ENCODE results near the gene KLHL26. TPM values are rescaled to one million over a fixed set of nuclear protein-coding genes. Genes with fewer than 3 reads are reported as not detected.
A peak's percentile ranks its signal among the peaks of the same experiment; 100 is the strongest.

The KLHL26 gene
- total and polyA plus RNA-seq, 2 of the 13 experiments (the other 11 are each of a cell fraction or from before 2014, with no cell fraction given) = 1.5 to 1.7 TPM

DNA sequence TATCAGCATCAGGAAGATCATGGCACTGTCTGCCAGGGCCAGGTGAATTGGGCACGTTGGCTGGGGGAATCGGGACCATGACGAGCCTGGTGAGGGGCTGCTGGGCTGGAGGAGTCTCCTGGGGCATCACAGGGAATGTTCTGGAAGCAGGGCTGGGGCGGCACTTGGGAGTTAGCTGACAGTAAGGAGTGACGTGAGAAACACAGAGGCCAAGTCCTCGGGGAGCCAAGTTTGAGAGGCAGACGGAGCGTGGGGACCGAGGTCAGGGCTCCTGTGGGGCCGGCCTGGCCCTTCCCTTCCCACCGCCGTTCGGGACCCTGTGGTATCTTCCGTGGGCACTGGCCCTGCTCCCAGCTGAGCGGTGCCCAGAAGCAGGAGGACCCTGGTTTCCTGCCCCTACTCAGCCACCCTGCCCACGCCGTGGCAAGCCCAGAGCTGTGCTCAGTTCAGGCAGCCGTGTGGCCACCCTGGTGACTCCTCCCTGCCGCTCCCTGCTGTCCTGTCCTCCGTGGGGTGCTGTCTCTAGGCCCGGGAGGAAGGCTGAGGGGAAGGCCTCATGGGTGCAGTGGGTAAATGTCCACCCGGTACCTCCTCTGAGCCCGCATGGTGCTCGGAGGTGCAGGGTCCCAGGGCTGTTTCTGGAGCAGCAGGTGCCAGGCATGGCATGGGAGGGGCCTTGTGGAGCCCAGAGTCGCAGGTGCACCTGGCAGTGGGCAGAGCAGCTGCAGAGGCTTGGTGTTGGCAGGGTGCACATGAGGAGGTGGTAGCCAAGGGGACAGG is 71.8 kb downstream of the KLHL26 start:
- Histone ChIP-seq H3K9me3 (ENCODE audit: low read length) (no peaks in the 10 kb centered on the region), H3K4me2 (ENCODE audit: low read depth, low read length) (no peak overlapping the region), H3K79me2 (ENCODE audit: insufficient read depth, low read length) (peaks cover 26% of the 10 kb centered on the region), H3K27ac (ENCODE audit: extremely low read length, insufficient read depth, low read length) (no peak overlapping the region), H2AFZ (ENCODE audit: low read length) (no peak overlapping the region), H3K9ac (ENCODE audit: insufficient read depth, low read depth, low read length) (no peak overlapping the region), H3K4me1 (ENCODE audit: insufficient read depth, low read length) (peaks cover 22% of the 10 kb centered on the region), H3K4me3 (replicated peaks in 1 of 3; ENCODE audit: insufficient read depth in 1 of 3, low read depth in 2 of 3, low read length in 3 of 3) (no peak overlapping the region), H3K27me3 (ENCODE audit: control insufficient read depth in 1 of 2, insufficient read depth in 2 of 2, low read length in 2 of 2) (no peaks in the 10 kb centered on the region), H4K20me1 (ENCODE audit: insufficient read depth, low read length) (no peaks in the 10 kb centered on the region), H3K36me3 (replicated peaks in 1 of 2; ENCODE audit: control insufficient read depth in 1 of 2, insufficient read depth in 2 of 2, low read length in 2 of 2) (no peaks in the 10 kb centered on the region)
- POLR2A ChIA-PET = no interaction called here
- no TSS peak for BruUV-seq (replicated peaks)
- FAIRE-seq (no peak), ATAC-seq (no peak), DNase-seq (ENCODE audit: low spot score) (no peak)
- in situ Hi-C loops (cut with HindIII; ENCODE audit: extremely low pct_ligation_motif_present, low pct_unique_long_range_greater_than_20kb) (no loop called here), intact Hi-C loops (cut with micrococcal nuclease; ENCODE audit: unreplicated experiment) (no loop called here)
- CTCF ChIA-PET (ENCODE audit: low intra/inter-chr PET ratio, low total read pairs) = no interaction called here
- 95% methylated on average over 20 of the region's 25 CpGs for WGBS (ENCODE audit: low lambda C conversion rate)
- no peak for TF ChIP-seq THAP11 (CRISPR knock-in tag; IDR thresholded peaks at IDR 0.05)
- TF ChIP-seq HNRNPL (IDR thresholded peaks at IDR 0.05; ENCODE audit: low read depth, low read length) = 0 out of 2 replicates have a peak, but pooled peaks have one; percentile 58

DNA sequence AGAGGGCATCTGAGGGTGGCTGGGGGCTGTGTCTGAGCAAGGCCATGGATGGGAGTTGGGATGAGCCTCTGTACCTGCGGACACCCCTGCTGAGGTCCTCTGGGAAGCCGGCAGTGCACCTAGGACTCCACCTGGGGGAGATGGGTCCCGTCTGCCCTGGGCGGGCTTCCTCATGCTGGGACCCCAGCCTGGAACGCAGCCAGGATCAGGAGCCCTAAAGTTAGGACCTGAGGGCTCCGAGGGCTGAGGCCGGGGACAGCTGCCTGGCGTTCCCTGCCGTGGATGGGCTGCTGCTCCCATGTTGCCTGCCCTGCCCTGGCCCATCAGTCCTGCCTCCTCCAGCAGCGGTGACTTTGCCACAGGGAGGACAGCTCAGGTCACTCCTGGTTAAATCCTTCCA is 72.7 kb downstream of the KLHL26 start:
- no peak overlapping the region for H2AFZ ChIP-seq (ENCODE audit: low read length)
- DNase-seq (ENCODE audit: low spot score) (no peak), FAIRE-seq (no peak), ATAC-seq (no peak)
- TF ChIP-seq ZNF572 (CRISPR knock-in tag; IDR thresholded peaks at IDR 0.05) = no peak
- TF ChIP-seq TAF15 (IDR thresholded peaks at IDR 0.05; ENCODE audit: low read depth, low read length, poor library complexity, severe bottlenecking) = no peak
- TF ChIP-seq MED1 (CRISPR knock-in tag; IDR thresholded peaks at IDR 0.05) = no peak
- peaks cover 26% of the 10 kb centered on the region for H3K79me2 ChIP-seq (ENCODE audit: insufficient read depth, low read length)
- intact Hi-C loops (cut with micrococcal nuclease; ENCODE audit: unreplicated experiment) = no loop called here
- no peaks in the 10 kb centered on the region for H3K36me3 ChIP-seq (replicated peaks in 1 of 2; ENCODE audit: control insufficient read depth in 1 of 2, insufficient read depth in 2 of 2, low read length in 2 of 2)
- no peaks in the 10 kb centered on the region for H3K27me3 ChIP-seq (ENCODE audit: control insufficient read depth in 1 of 2, insufficient read depth in 2 of 2, low read length in 2 of 2)
- peaks cover 31% of the 10 kb centered on the region for H3K4me1 ChIP-seq (ENCODE audit: insufficient read depth, low read length)
- BruUV-seq (replicated peaks) = no TSS peak
- ChIA-PET POLR2A (no interaction called here), CTCF (ENCODE audit: low intra/inter-chr PET ratio, low total read pairs) (no interaction called here)
- H3K9me3 ChIP-seq (ENCODE audit: low read length) = no peaks in the 10 kb centered on the region
- no peak overlapping the region for H3K4me3 ChIP-seq (replicated peaks in 1 of 3; ENCODE audit: insufficient read depth in 1 of 3, low read depth in 2 of 3, low read length in 3 of 3)
- no peak overlapping the region for H3K9ac ChIP-seq (ENCODE audit: insufficient read depth, low read depth, low read length)
- no peaks in the 10 kb centered on the region for H4K20me1 ChIP-seq (ENCODE audit: insufficient read depth, low read length)
- no peak overlapping the region for H3K4me2 ChIP-seq (ENCODE audit: low read depth, low read length)
- no CpG with 5 or more reads among the region's 10 CpGs for WGBS (ENCODE audit: low lambda C conversion rate)
- no peak overlapping the region for H3K27ac ChIP-seq (ENCODE audit: extremely low read length, insufficient read depth, low read length)
- in situ Hi-C loops (cut with HindIII; ENCODE audit: extremely low pct_ligation_motif_present, low pct_unique_long_range_greater_than_20kb) = no loop called here
